Measurements from ENCODE around the gene PLSCR1.

GRCh38 chr3:146546366-146546965 lies 2.1 kb upstream of the PLSCR1 start:
- TF ChIP-seq YY1 (IDR thresholded peaks at IDR 0.05; ENCODE audit: insufficient read depth, insufficient read length) (no peak), ZNF274 (IDR thresholded peaks at IDR 0.05; ENCODE audit: low read depth, low read length) (no peak), SUZ12 (IDR thresholded peaks at IDR 0.05; ENCODE audit: extremely low read depth, insufficient read depth, insufficient read length) (no peak)

Measured in NT2/D1 (cell line).